CD4-positive, alpha-beta T cell treated with Interleukin-4 for 4 hours (primary cell): Measurements from ENCODE around the gene GIPC3.
"Not testable (repeated sequence)": the region's sequence is repeated elsewhere in the genome, so short reads cannot be mapped to it uniquely, and the experiment has no call there.

Experiments
- DNase-seq: peaks from one replicate; pipeline ENCODE4 v3.0.0-alpha.2; 2020

Gene GIPC3

GRCh38 chr19:3550947-3551791 lies 34.1 kb upstream of the GIPC3 start:
- no peak for DNase-seq

- no peak for DNase-seq
Observed at GRCh38 chr19:3551792-3552095, 33.5 kb upstream of the GIPC3 start.

- peak; percentile 58 for DNase-seq
Observed at GRCh38 chr19:3554254-3555083, 30.8 kb upstream of the GIPC3 start.

GRCh38 chr19:3555653-3556422 lies 29.4 kb upstream of the GIPC3 start:
- no peak for DNase-seq

- DNase-seq: no peak
Observed at GRCh38 chr19:3556423-3556977, 28.8 kb upstream of the GIPC3 start.

GRCh38 chr19:3556978-3557460 lies 28.3 kb upstream of the GIPC3 start:
- DNase-seq: peak; percentile 62

GRCh38 chr19:3557461-3558248 lies 27.6 kb upstream of the GIPC3 start, which contains the start of gene MFSD12:
Gene MFSD12 (minus strand): TSS chr19:3557586. CDS start chr19:3557403, 183 bp downstream.
- peak; percentile 93 for DNase-seq

GRCh38 chr19:3563709-3564524 lies 21.4 kb upstream of the GIPC3 start:
- DNase-seq: no peak

- no peak for DNase-seq
Observed at GRCh38 chr19:3565139-3565538, 20.1 kb upstream of the GIPC3 start.

GRCh38 chr19:3570042-3570441 lies 15.2 kb upstream of the GIPC3 start:
- not testable (repeated sequence) for DNase-seq

- no peak for DNase-seq
Observed at GRCh38 chr19:3570606-3571011, 14.7 kb upstream of the GIPC3 start.

- peak; percentile 100 for DNase-seq
Observed at GRCh38 chr19:3572132-3572854, 13.0 kb upstream of the GIPC3 start.

GRCh38 chr19:3572855-3573161 lies 12.5 kb upstream of the GIPC3 start, which contains the start of gene HMG20B:
Gene HMG20B (plus strand): TSS chr19:3572944. CDS start chr19:3573310, 366 bp downstream.
- DNase-seq: no peak

- DNase-seq: no peak
Observed at GRCh38 chr19:3573162-3573857, 12.0 kb upstream of the GIPC3 start.

GRCh38 chr19:3573858-3574637 lies 11.2 kb upstream of the GIPC3 start:
- DNase-seq: peak; percentile 73

- no peak for DNase-seq
Observed at GRCh38 chr19:3575260-3575741, 10.0 kb upstream of the GIPC3 start.

GRCh38 chr19:3575949-3576673 lies 9.2 kb upstream of the GIPC3 start:
- no peak for DNase-seq
